Central memory CD8-positive, alpha-beta T cell (primary cell): Measurements from ENCODE around the gene EDEM2.
"Not testable (repeated sequence)": the region's sequence is repeated elsewhere in the genome, so short reads cannot be mapped to it uniquely, and the experiment has no call there.

Source experiments
- ATAC-seq: fragments of 150-1000 bp; cut with Tn5 transposase; replicated peaks from 2 replicates; pipeline ENCODE4 v1.10.0; 2022; ENCODE audit warnings: mild to moderate bottlenecking, moderate FRiP score, moderate number of reproducible peaks; ENCODE audit not compliant: poor library complexity, severe bottlenecking; ENCODE audit errors: extremely low read depth
- DNase-seq, 2 donors: peaks; one replicate each; pipeline ENCODE4 v3.0.0; 2021; ENCODE audit warnings: low spot score in 2 of 2
- H3K27ac Mint-ChIP-seq: one replicate; pipeline ENCODE4 v1.8.0; 2022; ENCODE audit warnings: low read depth, mild to moderate bottlenecking, moderate library complexity, mixed read lengths
- H3K27me3 Mint-ChIP-seq: one replicate; pipeline ENCODE4 v1.8.0; 2022; ENCODE audit warnings: mixed read lengths
- H3K36me3 Mint-ChIP-seq: one replicate; pipeline ENCODE4 v1.8.0; 2022; ENCODE audit warnings: mild to moderate bottlenecking, moderate library complexity, mixed read lengths; ENCODE audit not compliant: insufficient read depth
- H3K4me1 Mint-ChIP-seq: one replicate; pipeline ENCODE4 v1.8.0; 2022; ENCODE audit warnings: mixed read lengths
- H3K4me3 Mint-ChIP-seq: one replicate; pipeline ENCODE4 v1.8.0; 2022; ENCODE audit warnings: mild to moderate bottlenecking, moderate library complexity, mixed read lengths
- H3K9me3 Mint-ChIP-seq: one replicate; pipeline ENCODE4 v1.8.0; 2022; ENCODE audit warnings: mixed read lengths

Gene EDEM2

DNA sequence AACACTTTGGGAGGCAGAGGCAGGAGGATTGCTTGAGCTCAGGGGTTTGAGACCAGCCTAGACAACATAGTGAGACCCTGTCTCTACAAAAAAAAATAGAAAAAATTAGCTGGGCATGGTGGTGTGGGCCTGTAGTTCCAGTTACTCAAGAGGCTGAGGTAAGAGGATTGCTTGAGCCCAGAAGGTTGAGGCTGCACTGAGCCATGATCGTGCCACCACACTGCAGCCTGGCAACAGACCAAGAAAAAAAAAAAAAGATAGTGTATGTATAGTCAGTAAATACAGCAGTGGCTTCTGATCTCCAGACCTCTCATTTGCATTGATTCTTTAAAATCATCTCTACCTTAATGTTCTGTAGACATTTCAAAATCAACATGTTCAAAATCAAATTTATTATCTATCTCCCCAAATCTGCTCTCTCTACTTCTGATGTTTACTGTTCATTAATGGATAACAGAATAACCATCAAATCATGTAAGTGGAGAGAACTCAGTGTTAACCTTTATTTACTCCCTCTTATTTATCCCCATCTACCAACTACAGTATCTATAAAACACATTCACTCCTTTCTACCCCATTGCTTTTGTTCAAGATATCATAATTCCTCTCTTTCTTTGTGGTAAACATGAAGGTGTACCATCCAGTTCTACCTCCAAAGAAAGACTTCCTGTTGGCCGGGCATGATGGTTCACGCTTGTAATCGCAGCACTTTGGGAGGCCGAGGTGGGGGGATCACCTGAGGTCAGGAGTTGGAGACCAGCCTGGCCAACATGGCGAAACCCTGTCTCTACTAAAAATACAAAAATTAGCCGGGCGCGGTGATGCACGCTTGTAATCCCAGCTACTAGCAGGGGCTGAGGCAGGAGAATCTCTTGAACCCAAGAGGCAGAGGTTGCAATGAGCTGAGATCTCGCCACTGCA lies 32.4 kb upstream of the EDEM2 start:
- no peaks in the 10 kb centered on the region for H3K9me3 Mint-ChIP-seq
- H3K27ac Mint-ChIP-seq: no peak overlapping the region
- no peak overlapping the region for H3K4me3 Mint-ChIP-seq
- DNase-seq (no peak), ATAC-seq (no peak)
- no peaks in the 10 kb centered on the region for H3K36me3 Mint-ChIP-seq
- no peaks in the 10 kb centered on the region for H3K4me1 Mint-ChIP-seq
- H3K27me3 Mint-ChIP-seq: no peaks in the 10 kb centered on the region

DNA sequence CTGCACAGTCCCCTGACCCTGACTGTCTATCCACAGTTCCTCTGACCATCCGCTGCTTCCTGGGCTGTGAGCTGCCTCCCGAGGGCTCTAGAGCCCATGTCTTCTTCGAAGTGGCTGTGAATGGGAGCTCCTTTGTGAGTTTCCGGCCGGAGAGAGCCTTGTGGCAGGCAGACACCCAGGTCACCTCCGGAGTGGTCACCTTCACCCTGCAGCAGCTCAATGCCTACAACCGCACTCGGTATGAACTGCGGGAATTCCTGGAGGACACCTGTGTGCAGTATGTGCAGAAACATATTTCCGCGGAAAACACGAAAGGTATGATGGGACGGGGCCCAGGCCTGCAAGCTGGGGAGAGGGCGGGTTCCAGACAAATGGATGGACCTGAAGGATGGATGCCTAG lies 29.0 kb upstream of the EDEM2 start:
- Mint-ChIP-seq H3K27me3 (no peaks in the 10 kb centered on the region), H3K9me3 (no peaks in the 10 kb centered on the region), H3K4me1 (peaks cover 25% of the 10 kb centered on the region), H3K27ac (no peak overlapping the region), H3K4me3 (no peak overlapping the region), H3K36me3 (peaks cover 1% of the 10 kb centered on the region)
- no peak for ATAC-seq
- DNase-seq: no peak

DNA sequence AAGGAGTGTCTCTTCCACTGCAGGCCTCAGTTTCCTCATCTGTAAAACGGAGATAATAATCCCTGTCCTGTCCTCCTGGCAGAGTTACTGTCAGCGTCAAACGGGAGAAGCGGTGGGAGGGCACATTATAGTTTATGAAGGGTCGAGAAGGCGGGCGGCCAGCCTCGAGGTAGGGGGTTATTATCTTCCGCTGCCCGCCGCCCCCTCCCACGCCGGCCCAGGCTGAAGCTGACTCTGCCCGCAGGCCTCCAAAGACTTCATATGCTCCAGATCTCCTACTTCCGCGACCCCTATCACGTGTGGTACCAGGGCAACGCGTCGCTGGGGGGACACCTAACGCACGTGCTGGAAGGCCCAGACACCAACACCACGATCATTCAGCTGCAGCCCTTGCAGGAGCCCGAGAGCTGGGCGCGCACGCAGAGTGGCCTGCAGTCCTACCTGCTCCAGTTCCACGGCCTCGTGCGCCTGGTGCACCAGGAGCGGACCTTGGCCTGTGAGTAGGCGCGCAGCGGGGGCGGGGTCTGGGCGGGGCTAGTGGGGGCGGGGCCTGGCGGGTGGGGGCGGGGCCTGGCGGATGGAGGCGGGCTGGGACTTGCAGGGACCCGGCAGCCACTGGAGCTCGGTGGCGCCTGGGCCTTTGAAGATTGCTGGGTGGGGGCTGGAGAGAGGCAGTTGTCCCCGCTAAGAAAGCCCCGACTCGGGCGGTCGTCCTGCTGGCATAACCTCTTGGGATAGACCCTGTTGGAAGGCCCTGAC lies 27.5 kb upstream of the EDEM2 start:
- Mint-ChIP-seq H3K36me3 (peaks cover 1% of the 10 kb centered on the region), H3K27me3 (no peaks in the 10 kb centered on the region), H3K9me3 (no peaks in the 10 kb centered on the region), H3K27ac (no peak overlapping the region), H3K4me3 (no peak overlapping the region), H3K4me1 (peaks cover 25% of the 10 kb centered on the region)
- ATAC-seq (no peak), DNase-seq (no peak)

GRCh38 chr20:35173576-35174192 lies 26.5 kb upstream of the EDEM2 start:
- DNase-seq (no peak), ATAC-seq (no peak)
- H3K9me3 Mint-ChIP-seq: no peaks in the 10 kb centered on the region
- H3K27ac Mint-ChIP-seq: peak overlapping the region; percentile 32
- H3K36me3 Mint-ChIP-seq: peaks cover 1% of the 10 kb centered on the region
- no peak overlapping the region for H3K4me3 Mint-ChIP-seq
- peaks cover 25% of the 10 kb centered on the region for H3K4me1 Mint-ChIP-seq
- no peaks in the 10 kb centered on the region for H3K27me3 Mint-ChIP-seq

DNA sequence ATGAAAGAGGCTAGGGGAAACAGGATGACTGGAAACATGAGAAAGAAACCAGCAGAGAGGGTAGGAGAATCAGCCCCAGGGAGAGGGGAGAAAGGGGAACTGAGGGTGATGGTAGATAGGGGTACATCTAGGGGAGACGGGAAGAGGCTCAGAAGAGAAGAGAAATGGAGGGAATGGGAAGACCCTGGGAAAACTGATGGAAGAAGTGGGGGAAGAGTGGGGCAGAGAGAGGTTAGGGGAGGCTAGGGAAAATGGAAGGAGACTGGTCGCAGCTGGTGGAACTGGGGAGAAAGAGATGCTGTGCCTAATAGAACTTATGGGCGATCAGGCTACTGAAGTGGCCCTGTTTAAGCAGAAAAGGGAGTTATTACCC lies 25.3 kb upstream of the EDEM2 start:
- peaks cover 1% of the 10 kb centered on the region for H3K36me3 Mint-ChIP-seq
- peak overlapping the region; percentile 88 for H3K27ac Mint-ChIP-seq

DNA sequence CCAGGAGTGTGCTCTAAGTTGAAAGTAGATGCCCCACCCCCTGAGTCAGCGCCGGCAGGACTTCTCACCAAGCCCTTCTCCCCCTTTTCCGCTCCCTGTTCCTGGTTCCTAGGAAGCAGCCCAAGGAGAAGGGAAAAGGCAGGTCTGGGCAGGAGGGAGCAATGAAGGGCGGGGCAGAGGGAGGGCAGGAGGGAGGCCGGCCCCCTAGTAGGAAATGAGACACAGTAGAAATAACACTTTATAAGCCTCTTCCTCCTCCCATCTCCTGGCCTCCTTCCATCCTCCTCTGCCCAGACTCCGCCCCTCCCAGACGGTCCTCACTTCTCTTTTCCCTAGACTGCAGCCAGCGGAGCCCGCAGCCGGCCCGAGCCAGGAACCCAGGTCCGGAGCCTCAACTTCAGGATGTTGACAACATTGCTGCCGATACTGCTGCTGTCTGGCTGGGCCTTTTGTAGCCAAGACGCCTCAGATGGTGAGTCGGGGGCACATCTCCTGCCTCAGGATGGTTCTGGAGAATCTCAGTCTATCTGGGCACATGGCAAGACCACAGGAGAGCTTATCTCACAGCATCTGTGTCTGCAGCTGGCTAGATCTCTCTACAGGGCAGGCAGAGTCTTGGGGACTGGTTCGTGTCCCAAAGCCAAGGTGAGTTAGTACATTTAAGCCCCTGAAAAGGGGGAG lies 24.8 kb upstream of the EDEM2 start, which contains the start of gene PROCR:
TSS of gene PROCR (plus strand) at position 320 of the 681 bp plus-strand sequence. CDS start at position 403, 83 bp downstream.
- Mint-ChIP-seq H3K27ac (peak within 1 kb of the TSS; percentile 88), H3K4me3 (peak within 1 kb of the TSS; percentile 65), H3K4me1 (peaks cover 25% of the 10 kb centered on the region), H3K36me3 (peaks cover 1% of the 10 kb centered on the region), H3K9me3 (no peaks in the 10 kb centered on the region), H3K27me3 (no peaks in the 10 kb centered on the region)
- no peak for ATAC-seq
- DNase-seq: no peak

More for the DNA sequence above, 25.3 kb upstream of the EDEM2 start:
- peaks cover 25% of the 10 kb centered on the region for H3K4me1 Mint-ChIP-seq
- H3K4me3 Mint-ChIP-seq: peak overlapping the region; percentile 65
- H3K27me3 Mint-ChIP-seq: no peaks in the 10 kb centered on the region
- ATAC-seq (no peak), DNase-seq (no peak)
- H3K9me3 Mint-ChIP-seq: no peaks in the 10 kb centered on the region

DNA sequence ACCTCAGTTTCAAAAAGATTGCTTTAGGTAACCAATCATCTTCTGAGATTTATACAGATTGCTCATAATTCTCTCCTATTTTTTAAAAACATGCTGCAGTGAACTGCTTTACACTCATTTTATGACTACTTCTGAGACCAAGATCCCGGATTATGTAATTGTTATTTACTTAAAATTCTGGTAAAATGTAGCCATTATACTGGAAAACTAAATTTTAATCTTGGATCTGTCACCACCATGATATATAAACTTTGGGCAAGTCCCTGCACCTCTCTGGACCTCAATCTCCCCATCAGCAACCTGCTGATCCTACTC lies 24.3 kb upstream of the EDEM2 start:
- no peaks in the 10 kb centered on the region for H3K27me3 Mint-ChIP-seq
- no peak for ATAC-seq
- peaks cover 25% of the 10 kb centered on the region for H3K4me1 Mint-ChIP-seq
- no peak for DNase-seq
- peak overlapping the region; percentile 65 for H3K4me3 Mint-ChIP-seq
- H3K27ac Mint-ChIP-seq: peak overlapping the region; percentile 88
- no peaks in the 10 kb centered on the region for H3K9me3 Mint-ChIP-seq
- peaks cover 1% of the 10 kb centered on the region for H3K36me3 Mint-ChIP-seq

- H3K4me1 Mint-ChIP-seq: peaks cover 19% of the 10 kb centered on the region
- ATAC-seq, H3K36me3 Mint-ChIP-seq, H3K27ac Mint-ChIP-seq, H3K4me3 Mint-ChIP-seq, H3K9me3 Mint-ChIP-seq, H3K27me3 Mint-ChIP-seq, DNase-seq: not testable (repeated sequence)
Measured at GRCh38 chr20:35168701-35169409, 21.7 kb upstream of the EDEM2 start.

GRCh38 chr20:35167787-35168186 lies 20.7 kb upstream of the EDEM2 start:
- DNase-seq (no peak), ATAC-seq (no peak)
- Mint-ChIP-seq H3K36me3 (peaks cover 1% of the 10 kb centered on the region), H3K27me3 (no peaks in the 10 kb centered on the region), H3K27ac (no peak overlapping the region), H3K4me1 (peaks cover 13% of the 10 kb centered on the region), H3K9me3 (no peaks in the 10 kb centered on the region), H3K4me3 (no peak overlapping the region)

DNA sequence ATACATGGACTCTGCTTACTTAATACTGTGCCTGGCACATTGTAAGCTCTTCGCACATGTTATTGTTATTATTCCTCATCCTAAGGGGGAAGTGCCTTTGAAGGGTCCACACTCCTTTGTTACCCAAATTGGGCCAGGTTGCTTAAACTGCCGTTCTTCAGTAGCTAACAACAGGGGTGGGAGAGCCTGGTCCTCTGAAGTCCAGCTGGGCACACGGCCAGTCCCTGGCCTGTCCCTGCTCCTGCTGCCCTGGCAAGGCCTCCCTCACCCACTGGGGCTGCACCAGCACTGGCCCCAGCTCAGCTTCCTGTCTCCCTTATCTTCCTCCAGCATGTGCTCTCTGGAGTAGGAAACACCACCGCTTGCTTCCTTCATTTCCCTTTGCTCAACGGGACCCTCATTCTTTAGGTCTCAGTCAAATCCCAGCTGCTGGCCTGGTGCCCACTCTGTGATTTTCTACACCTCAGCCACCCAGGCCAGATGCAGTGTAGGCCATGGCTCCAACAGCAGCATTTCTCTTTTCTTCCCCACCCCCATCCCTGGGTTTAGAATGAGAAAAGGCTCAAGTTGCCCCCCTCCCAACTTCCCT lies 19.2 kb upstream of the EDEM2 start:
- Mint-ChIP-seq H3K4me1 (peaks cover 10% of the 10 kb centered on the region), H3K27me3 (no peaks in the 10 kb centered on the region), H3K36me3 (no peaks in the 10 kb centered on the region), H3K4me3 (no peak overlapping the region), H3K9me3 (no peaks in the 10 kb centered on the region), H3K27ac (no peak overlapping the region)
- no peak for ATAC-seq
- DNase-seq: no peak

- no peak for DNase-seq
- no peak overlapping the region for H3K4me3 Mint-ChIP-seq
- no peaks in the 10 kb centered on the region for H3K36me3 Mint-ChIP-seq
- H3K9me3 Mint-ChIP-seq: no peaks in the 10 kb centered on the region
- no peak for ATAC-seq
- H3K27me3 Mint-ChIP-seq: no peaks in the 10 kb centered on the region
- H3K4me1 Mint-ChIP-seq: peaks cover 12% of the 10 kb centered on the region
- H3K27ac Mint-ChIP-seq: no peak overlapping the region
Measured at GRCh38 chr20:35165221-35166185, 18.4 kb upstream of the EDEM2 start.
